SH-SY5Y (cell line): ENCODE measurements around the gene RBM6.

ENCODE experiments used
- GATA2 ChIP-seq: IDR thresholded peaks from 2 replicates; pipeline ENCODE4 v1.6.1; 2011; ENCODE audit warnings: mild to moderate bottlenecking, low read depth, low read length
- GATA3 ChIP-seq: IDR thresholded peaks from 2 replicates; pipeline ENCODE4 v1.6.1; 2011; ENCODE audit warnings: low read depth, mild to moderate bottlenecking, low read length, moderate library complexity

Gene RBM6

DNA sequence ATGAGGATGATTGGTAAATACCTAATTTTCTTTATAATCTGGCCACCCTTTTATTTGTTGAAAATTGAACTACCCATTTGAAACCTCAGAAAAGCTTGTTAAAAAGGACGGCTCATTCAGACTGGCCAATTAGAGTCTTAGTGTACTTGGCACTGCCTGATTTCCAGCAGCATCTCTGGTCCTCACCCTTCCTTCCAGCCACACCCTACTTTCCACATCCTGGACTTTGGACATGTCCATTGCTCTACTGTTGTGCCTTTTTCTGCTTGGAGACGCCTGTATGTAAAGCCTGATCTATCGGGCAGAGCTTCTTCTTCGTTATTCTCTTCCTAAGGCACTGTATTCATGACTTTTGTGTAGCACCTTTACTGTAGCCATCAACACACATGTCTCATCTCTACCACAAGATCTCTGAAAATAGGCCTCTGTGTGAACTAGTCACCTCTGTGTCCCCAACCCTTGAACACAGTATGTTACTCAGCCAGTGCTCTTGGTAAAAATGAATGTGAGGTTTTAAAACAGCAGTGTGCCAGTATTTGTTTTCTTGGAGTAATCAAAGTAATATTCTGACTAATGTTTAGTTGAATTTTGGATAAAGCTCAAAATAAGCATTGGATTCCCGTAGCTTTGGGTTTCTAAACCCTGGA lies 155.5 kb downstream of the RBM6 start:
- TF ChIP-seq GATA3 (no peak), GATA2 (no peak)

DNA sequence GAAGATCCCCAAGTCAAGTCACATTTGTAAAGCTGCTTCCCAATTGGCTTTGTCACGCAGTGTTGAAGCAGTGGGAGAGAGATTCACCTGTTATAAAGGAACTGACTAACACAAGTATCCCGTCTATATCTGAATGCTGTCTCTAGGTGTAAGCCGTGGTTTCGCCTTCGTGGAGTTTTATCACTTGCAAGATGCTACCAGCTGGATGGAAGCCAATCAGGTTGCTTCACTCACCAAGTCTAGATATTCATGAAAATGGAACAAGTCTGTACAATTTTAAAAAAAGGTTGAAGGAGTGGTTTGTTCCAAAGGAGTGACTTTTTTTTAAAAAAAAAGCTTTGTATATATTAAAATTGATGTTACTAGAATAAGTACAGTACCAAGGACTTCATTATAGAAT lies 160.4 kb downstream of the RBM6 start:
- no peak for TF ChIP-seq GATA3
- TF ChIP-seq GATA2: no peak

GRCh38 chr3:50100956-50101845 lies 161.3 kb downstream of the RBM6 start:
- TF ChIP-seq GATA3: no peak

- no peak for TF ChIP-seq GATA2
- TF ChIP-seq GATA3: no peak
These were observed 162.6 kb downstream of the RBM6 start for GRCh38 chr3:50102558-50102957.

- TF ChIP-seq GATA2: no peak
- no peak for TF ChIP-seq GATA3
These were observed 171.8 kb downstream of the RBM6 start for GRCh38 chr3:50111757-50112156.

- TF ChIP-seq GATA2: no peak
- no peak for TF ChIP-seq GATA3
These were observed 172.5 kb downstream of the RBM6 start for GRCh38 chr3:50112462-50112861.

DNA sequence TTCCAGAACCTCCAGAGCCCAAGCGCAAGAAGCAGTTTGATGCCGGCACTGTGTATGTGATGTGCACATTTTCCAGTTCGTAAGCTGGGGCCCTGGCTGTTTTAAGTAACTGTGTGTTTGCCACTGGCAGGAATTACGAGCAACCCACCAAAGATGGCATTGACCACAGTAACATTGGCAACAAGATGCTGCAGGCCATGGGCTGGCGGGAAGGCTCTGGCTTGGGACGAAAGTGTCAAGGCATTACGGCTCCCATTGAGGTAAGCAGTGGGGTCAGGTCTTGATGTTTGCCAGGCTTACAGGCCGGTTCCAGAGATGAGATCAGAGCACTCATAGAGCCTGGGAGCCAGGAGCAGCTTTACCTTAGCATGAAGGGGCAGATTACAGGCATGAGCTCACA lies 177.2 kb downstream of the RBM6 start:
- TF ChIP-seq GATA3 (no peak), GATA2 (no peak)

DNA sequence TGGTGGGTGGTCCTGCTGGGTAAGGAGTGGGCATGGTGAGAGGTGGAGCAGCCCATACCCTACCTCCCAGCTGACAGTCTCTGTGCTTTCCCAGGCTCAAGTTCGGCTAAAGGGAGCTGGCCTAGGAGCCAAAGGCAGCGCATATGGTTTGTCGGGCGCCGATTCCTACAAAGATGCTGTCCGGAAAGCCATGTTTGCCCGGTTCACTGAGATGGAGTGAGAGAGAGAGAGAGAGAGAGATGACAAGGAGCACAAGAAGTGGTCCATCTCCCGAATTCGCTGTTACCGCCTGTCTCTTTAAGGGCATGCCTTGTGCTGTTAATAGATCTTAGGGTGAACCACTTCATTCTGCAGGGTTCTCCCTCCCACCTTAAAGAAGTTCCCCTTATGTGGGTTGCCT lies 178.3 kb downstream of the RBM6 start:
- TF ChIP-seq GATA2 (no peak), GATA3 (no peak)

DNA sequence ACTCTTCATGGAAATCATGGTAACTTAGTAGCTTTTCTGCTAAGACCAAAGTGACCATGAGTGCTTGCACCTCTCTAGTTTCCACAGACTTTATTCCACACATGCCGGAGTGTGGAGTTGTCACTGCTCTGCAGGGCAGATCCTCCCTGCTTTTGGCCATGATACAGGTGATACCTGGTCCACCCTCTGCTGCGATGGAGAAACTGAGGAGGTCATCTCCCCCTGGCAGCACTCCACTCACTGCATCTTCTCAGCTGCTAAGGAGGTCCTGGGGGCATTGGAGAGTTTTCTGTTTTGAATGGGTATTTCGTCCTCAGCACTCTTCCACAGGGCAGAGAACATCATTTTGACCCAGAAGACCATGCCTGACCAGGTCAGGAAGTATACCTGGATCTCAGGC lies 179.8 kb downstream of the RBM6 start:
- TF ChIP-seq GATA2: no peak
- TF ChIP-seq GATA3: no peak

GRCh38 chr3:50120364-50121071 lies 180.6 kb downstream of the RBM6 start:
- TF ChIP-seq GATA2 (no peak), GATA3 (no peak)

DNA sequence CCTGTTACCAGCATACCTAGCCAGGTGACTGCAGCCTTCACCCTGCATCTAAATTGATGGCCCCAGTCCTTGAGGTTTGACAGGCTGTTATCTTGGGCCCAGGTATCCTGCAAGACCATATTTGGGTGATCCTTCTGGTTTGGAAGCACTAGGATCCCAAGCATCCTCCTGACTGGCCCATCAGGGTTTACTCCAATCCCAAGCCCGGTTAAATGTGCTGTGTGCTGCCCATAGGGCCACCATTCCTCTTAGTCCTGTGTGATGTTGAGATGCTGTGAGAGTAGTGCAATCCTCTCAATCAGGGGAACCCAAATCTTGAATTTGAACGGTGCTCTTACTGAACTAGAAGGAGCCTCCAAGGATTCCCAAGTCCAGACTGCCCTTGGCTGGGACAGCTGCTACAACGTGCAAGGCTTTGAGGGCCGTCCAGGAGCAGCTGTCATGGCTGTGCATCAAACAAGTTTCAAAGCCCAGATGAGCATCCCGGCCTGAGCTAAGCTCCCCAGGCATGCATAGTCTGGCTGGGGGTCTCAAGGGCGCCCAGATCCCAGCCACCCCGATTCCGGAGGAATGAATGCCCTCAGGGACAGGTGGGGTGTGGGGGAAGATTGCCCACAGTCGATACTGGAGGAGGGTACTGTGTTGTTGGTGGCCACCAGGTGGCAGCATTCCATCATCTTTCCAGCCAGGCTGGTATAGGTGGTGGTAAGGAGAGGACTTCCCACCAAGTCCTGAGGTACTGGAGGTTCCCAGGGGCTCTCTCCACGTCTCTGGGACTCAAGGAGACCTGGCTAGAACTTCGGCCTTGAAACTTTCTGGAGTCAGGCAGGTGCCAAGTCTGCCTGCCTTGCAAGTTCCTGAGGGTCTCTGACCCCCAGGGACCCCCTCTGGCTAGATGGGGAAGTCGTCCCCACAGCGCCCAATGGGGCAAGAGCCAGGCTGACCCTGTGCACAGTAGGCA lies 181.4 kb downstream of the RBM6 start:
- TF ChIP-seq GATA3 (no peak), GATA2 (no peak)

DNA sequence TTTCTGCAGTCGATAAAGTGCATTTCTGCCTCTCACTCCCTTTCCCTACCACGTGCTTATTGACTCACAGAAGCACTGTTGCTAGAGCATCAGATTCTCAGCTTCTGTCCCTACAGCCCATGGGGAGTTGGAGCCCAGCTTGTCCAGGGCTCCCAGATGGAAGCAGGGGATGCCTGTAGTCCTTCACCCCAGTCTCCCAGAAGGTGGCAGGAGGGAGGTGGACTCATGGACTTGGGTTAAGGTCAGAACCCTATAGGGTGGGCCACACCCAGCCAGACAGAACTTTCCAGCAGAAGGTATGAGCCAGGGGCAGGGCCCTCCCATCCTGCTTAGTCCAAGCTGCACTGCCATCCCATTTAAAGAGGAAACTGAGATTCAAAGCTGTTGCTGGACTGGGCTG lies 182.1 kb downstream of the RBM6 start:
- TF ChIP-seq GATA2 (no peak), GATA3 (no peak)

DNA sequence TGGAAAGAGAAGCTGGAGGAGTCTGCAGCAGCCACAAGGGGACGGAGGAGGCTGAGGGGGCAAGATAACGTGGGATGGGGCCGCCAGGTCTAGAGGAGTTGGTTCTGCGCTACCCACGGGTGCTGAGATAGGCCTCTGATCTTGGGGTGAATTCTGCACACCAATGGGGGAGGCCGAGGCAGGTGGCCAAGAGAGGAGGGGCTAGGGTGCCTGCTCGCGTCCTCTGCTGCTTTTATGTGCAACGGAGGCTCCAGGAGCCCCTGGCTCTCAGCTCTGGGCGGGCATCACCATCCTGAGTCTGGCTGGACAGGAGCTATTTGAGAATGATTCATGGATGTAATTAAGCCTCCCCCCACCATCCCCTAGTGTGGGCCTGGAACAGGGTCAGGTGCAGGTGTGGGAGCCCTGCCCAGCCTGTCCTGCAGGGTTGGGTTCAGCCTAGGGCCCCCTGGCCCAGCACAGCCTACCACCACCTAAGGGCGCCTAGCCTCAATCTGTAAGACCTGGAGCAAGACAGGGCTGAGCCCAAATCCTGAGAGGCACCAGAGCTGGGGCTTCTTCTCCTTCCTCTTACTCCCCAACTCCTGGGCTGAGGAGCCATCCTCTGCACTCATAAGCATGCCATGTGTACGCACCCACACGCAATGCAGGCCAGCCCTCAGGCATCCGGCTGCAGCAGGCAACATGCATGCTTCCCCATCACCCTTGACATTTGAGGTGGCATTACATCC lies 182.9 kb downstream of the RBM6 start:
- TF ChIP-seq GATA3 (no peak), GATA2 (no peak)
